ENCODE data around the gene FGF6.

FGF6 gene

GRCh38 chr12:4402996-4403395 is 42.6 kb downstream of the FGF6 start:
- no peaks in the 10 kb centered on the region for H3K27me3 ChIP-seq (ENCODE audit: control insufficient read depth, insufficient read depth, low read length, poor library complexity, severe bottlenecking)
- H3K36me3 ChIP-seq (ENCODE audit: control insufficient read depth, insufficient read depth, low read length) = no peaks in the 10 kb centered on the region
- no peak overlapping the region for H3K4me3 ChIP-seq (ENCODE audit: insufficient read depth, low read depth, low read length)
- H3K27ac ChIP-seq (ENCODE audit: insufficient read depth, low read depth, low read length, poor library complexity, severe bottlenecking) = no peak overlapping the region
- no peaks in the 10 kb centered on the region for H3K4me1 ChIP-seq (ENCODE audit: control insufficient read depth, insufficient read depth, low read length)
- WGBS, 2 experiments = 83 to 90% methylated on average over 4 of the region's 4 CpGs
- no peaks in the 10 kb centered on the region for H3K9me3 ChIP-seq (ENCODE audit: control insufficient read depth, low read length)

- Histone ChIP-seq H3K27ac (ENCODE audit: insufficient read depth, low read depth, low read length, poor library complexity, severe bottlenecking) (no peak overlapping the region), H3K9me3 (ENCODE audit: control insufficient read depth, low read length) (no peaks in the 10 kb centered on the region), H3K4me1 (ENCODE audit: control insufficient read depth, insufficient read depth, low read length) (no peaks in the 10 kb centered on the region), H3K36me3 (ENCODE audit: control insufficient read depth, insufficient read depth, low read length) (no peaks in the 10 kb centered on the region), H3K27me3 (ENCODE audit: control insufficient read depth, insufficient read depth, low read length, poor library complexity, severe bottlenecking) (no peaks in the 10 kb centered on the region), H3K4me3 (ENCODE audit: insufficient read depth, low read depth, low read length) (no peak overlapping the region)
- WGBS, 2 experiments = 96 to 97% methylated on average over 2 to 3 of the region's 3 CpGs
Measured at GRCh38 chr12:4401117-4401516, 44.5 kb downstream of the FGF6 start.

DNA sequence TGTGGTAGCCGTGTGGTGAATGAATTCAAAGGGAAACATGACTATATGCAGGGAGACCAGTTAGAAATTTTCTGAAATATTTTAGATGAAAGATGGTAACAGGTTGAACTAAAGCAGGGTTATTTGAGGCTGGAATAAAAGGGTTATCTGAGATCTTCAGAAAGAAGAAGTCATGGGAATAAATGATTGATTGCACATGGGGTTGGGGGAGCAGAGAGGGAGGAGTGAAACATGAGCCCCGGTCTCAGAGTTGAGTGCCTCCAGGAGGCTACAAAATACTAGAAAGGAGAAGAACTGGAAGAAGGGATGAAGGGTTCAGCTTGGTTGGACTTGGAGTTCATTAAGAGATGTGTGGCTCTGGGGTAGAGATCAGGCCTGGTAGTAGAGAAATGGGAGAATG is 49.8 kb downstream of the FGF6 start:
- H3K4me1 ChIP-seq (ENCODE audit: control insufficient read depth, insufficient read depth, low read length) = no peaks in the 10 kb centered on the region
- no peak overlapping the region for H3K4me3 ChIP-seq (ENCODE audit: insufficient read depth, low read depth, low read length)
- H3K9me3 ChIP-seq (ENCODE audit: control insufficient read depth, low read length) = no peaks in the 10 kb centered on the region
- no peaks in the 10 kb centered on the region for H3K36me3 ChIP-seq (ENCODE audit: control insufficient read depth, insufficient read depth, low read length)
- H3K27me3 ChIP-seq (ENCODE audit: control insufficient read depth, insufficient read depth, low read length, poor library complexity, severe bottlenecking) = no peaks in the 10 kb centered on the region
- WGBS, 2 experiments = 90 to 93% methylated on average over 2 of the region's 2 CpGs
- no peak overlapping the region for H3K27ac ChIP-seq (ENCODE audit: insufficient read depth, low read depth, low read length, poor library complexity, severe bottlenecking)

DNA sequence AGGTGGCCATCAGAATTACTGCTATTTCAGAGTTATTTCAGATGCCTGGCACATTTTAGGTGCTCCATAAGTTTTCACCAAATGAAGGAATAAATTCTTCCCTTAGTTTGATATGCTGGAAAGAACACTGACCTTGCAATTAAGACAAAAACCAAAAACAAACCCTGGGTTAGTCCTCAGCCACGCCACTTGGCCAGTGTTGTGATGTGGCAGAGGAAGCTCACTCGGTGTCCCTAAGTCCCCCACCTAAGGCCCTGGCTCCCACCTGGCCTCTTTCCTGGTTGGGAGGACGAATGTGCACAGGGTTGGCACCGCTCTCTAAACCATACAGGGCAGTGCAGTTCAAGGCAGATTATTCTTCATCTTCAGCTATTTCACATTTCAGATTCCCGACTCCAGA is 52.4 kb downstream of the FGF6 start:
- 92 to 94% methylated on average over 5 of the region's 5 CpGs for WGBS, 2 experiments
- Histone ChIP-seq H3K27ac (ENCODE audit: insufficient read depth, low read depth, low read length, poor library complexity, severe bottlenecking) (no peak overlapping the region), H3K36me3 (ENCODE audit: control insufficient read depth, insufficient read depth, low read length) (no peaks in the 10 kb centered on the region), H3K4me1 (ENCODE audit: control insufficient read depth, insufficient read depth, low read length) (no peaks in the 10 kb centered on the region), H3K9me3 (ENCODE audit: control insufficient read depth, low read length) (no peaks in the 10 kb centered on the region), H3K27me3 (ENCODE audit: control insufficient read depth, insufficient read depth, low read length, poor library complexity, severe bottlenecking) (no peaks in the 10 kb centered on the region), H3K4me3 (ENCODE audit: insufficient read depth, low read depth, low read length) (no peak overlapping the region)

DNA sequence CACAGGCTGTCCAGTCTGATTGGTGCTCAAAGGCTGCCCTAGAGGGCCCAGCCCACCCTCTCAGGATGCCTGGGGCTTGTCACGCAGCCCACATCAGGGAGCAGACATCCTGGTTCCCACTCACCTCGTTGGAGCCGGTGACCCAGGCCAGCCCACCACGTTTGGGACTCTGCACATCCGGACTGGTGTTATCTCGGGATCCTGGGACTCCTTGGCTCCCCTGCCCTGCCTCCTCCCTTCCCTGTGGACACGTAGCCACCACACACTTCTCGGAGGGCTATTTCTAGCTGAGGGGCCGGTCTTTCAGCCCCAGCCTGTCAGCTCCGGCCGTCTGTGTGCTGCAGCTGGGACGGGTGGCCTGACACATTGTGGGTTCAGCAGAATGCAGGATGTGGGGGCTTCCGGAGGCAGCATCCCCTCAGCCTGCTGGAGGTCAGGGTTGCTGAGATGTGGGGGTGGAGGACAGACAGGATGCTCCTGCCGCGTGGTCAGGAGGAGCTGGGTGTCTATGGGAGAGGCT is 53.3 kb downstream of the FGF6 start:
- H3K27me3 ChIP-seq (ENCODE audit: control insufficient read depth, insufficient read depth, low read length, poor library complexity, severe bottlenecking) = no peaks in the 10 kb centered on the region
- no peak overlapping the region for H3K27ac ChIP-seq (ENCODE audit: insufficient read depth, low read depth, low read length, poor library complexity, severe bottlenecking)
- no peaks in the 10 kb centered on the region for H3K4me1 ChIP-seq (ENCODE audit: control insufficient read depth, insufficient read depth, low read length)
- no peaks in the 10 kb centered on the region for H3K36me3 ChIP-seq (ENCODE audit: control insufficient read depth, insufficient read depth, low read length)
- no peak overlapping the region for H3K4me3 ChIP-seq (ENCODE audit: insufficient read depth, low read depth, low read length)
- WGBS, 2 experiments = 89 to 93% methylated on average over 15 of the region's 15 CpGs
- H3K9me3 ChIP-seq (ENCODE audit: control insufficient read depth, low read length) = no peaks in the 10 kb centered on the region

DNA sequence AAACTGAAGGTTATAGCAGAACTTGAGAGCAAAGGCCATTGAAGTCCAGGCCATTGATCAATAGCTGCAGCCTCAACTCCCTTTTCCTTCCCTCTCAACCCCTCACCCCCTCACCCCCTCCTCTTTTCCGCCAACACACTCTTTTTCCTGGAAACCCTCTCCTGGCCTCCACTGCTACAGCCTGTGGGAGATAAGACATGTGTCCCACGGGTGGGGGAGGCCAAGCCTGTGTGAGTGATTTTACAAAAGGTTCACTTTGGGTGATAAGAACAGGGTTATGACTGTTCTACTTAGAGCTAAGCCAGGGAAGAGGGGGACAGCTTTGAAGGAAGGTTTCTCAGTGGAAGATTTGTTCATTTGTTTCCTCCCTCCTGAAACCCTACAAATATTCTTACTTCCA is 57.0 kb downstream of the FGF6 start:
- Histone ChIP-seq H3K27me3 (ENCODE audit: control insufficient read depth, insufficient read depth, low read length, poor library complexity, severe bottlenecking) (no peaks in the 10 kb centered on the region), H3K4me1 (ENCODE audit: control insufficient read depth, insufficient read depth, low read length) (no peaks in the 10 kb centered on the region), H3K36me3 (ENCODE audit: control insufficient read depth, insufficient read depth, low read length) (no peaks in the 10 kb centered on the region), H3K27ac (ENCODE audit: insufficient read depth, low read depth, low read length, poor library complexity, severe bottlenecking) (no peak overlapping the region), H3K9me3 (ENCODE audit: control insufficient read depth, low read length) (no peaks in the 10 kb centered on the region), H3K4me3 (ENCODE audit: insufficient read depth, low read depth, low read length) (no peak overlapping the region)
- 79 to 89% methylated on average over 2 of the region's 2 CpGs for WGBS, 2 experiments

- Histone ChIP-seq H3K36me3 (ENCODE audit: control insufficient read depth, insufficient read depth, low read length) (no peaks in the 10 kb centered on the region), H3K27me3 (ENCODE audit: control insufficient read depth, insufficient read depth, low read length, poor library complexity, severe bottlenecking) (no peaks in the 10 kb centered on the region), H3K4me3 (ENCODE audit: insufficient read depth, low read depth, low read length) (no peak overlapping the region), H3K27ac (ENCODE audit: insufficient read depth, low read depth, low read length, poor library complexity, severe bottlenecking) (no peak overlapping the region), H3K4me1 (ENCODE audit: control insufficient read depth, insufficient read depth, low read length) (no peaks in the 10 kb centered on the region), H3K9me3 (ENCODE audit: control insufficient read depth, low read length) (no peaks in the 10 kb centered on the region)
- WGBS, 2 experiments = 83 to 86% methylated on average over 1 of the region's 1 CpG
Measured at GRCh38 chr12:4388032-4388431, 57.6 kb downstream of the FGF6 start.

GRCh38 chr12:4387607-4388006 is 58.0 kb downstream of the FGF6 start:
- Histone ChIP-seq H3K4me3 (ENCODE audit: insufficient read depth, low read depth, low read length) (no peak overlapping the region), H3K4me1 (ENCODE audit: control insufficient read depth, insufficient read depth, low read length) (no peaks in the 10 kb centered on the region)
- 88 to 89% methylated on average over 4 to 5 of the region's 5 CpGs for WGBS, 2 experiments

GRCh38 chr12:4386801-4387200 is 58.8 kb downstream of the FGF6 start:
- Histone ChIP-seq H3K4me1 (ENCODE audit: control insufficient read depth, insufficient read depth, low read length) (no peaks in the 10 kb centered on the region), H3K27me3 (ENCODE audit: control insufficient read depth, insufficient read depth, low read length, poor library complexity, severe bottlenecking) (no peaks in the 10 kb centered on the region), H3K9me3 (ENCODE audit: control insufficient read depth, low read length) (no peaks in the 10 kb centered on the region), H3K4me3 (ENCODE audit: insufficient read depth, low read depth, low read length) (no peak overlapping the region), H3K27ac (ENCODE audit: insufficient read depth, low read depth, low read length, poor library complexity, severe bottlenecking) (no peak overlapping the region), H3K36me3 (ENCODE audit: control insufficient read depth, insufficient read depth, low read length) (no peaks in the 10 kb centered on the region)
- 87 to 90% methylated on average over 4 of the region's 4 CpGs for WGBS, 2 experiments

More at GRCh38 chr12:4387607-4388006, 58.0 kb downstream of the FGF6 start:
- H3K36me3 ChIP-seq (ENCODE audit: control insufficient read depth, insufficient read depth, low read length) = no peaks in the 10 kb centered on the region
- no peaks in the 10 kb centered on the region for H3K27me3 ChIP-seq (ENCODE audit: control insufficient read depth, insufficient read depth, low read length, poor library complexity, severe bottlenecking)
- H3K9me3 ChIP-seq (ENCODE audit: control insufficient read depth, low read length) = no peaks in the 10 kb centered on the region
- no peak overlapping the region for H3K27ac ChIP-seq (ENCODE audit: insufficient read depth, low read depth, low read length, poor library complexity, severe bottlenecking)
